Astrocyte of the cerebellum (primary cell): Measurements from ENCODE around the gene UBE2I.

Experiments used
- DNase-seq: peaks from one replicate; pipeline ENCODE4 v3.0.0-alpha.2; 2011; ENCODE audit warnings: low read depth
- H3K4me3 ChIP-seq: 2 replicates; pipeline ENCODE4 v1.5.1; 2011; ENCODE audit warnings: mild to moderate bottlenecking, low read depth, low read length, moderate library complexity
- in situ Hi-C: cut with HindIII; loops from 2 replicates; pipeline ENCODE4 v1.10.0; 2017; ENCODE audit warnings: low sequenced_read_pairs
- TF ChIP-seq, protein P1 (sequence below): IDR thresholded peaks from 2 replicates; pipeline ENCODE4 v1.5.1; 2012; ENCODE audit warnings: low read length, low read depth, moderate library complexity, mild to moderate bottlenecking; ENCODE audit errors: missing control alignments

The UBE2I gene

DNA sequence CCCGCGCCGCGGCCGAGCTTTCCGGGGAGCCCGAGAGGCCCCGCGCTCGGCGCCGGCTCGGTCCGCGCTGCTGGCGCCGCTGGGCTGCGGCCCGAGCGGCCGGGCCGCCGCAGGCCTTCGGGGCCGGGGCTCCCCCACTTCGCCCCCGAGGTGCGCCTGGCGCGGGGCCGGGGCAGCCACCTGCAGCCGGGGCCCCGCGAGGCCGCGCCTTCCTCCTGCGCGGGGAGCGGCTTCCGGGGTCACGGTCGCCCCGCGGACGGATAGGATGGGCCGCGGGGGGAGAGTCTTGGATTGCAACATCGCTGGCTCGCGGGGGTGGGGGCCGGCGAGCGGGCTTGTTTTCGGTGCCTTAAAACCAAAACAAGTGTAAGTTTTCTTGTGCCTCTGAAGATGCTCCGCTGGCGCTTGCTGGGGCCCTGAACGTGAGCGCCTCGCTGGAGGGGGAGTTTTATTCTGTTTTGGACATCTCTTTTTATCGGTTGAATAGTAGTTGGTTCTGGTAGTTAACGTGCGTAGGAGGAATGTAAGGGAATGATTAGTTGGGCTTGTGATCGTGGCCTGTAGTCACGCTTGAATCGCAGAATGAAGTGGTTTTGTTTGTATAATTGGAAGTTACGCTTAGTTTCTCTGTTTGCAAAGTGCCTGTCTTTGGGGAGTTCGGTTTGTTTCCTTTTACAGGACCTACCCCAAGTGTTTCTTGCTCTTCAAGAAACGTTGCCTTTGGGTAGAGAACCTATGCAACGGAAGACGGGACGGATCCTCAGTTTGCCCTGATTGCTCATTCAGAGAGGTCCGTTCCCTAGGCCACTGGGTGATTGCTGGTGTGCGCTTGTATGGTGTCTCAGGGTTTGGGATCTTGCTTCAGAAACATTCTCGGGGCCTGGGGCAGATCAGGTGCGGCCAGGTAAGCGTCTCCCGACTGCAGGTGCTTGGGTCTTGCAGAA lies 724 bp downstream of the UBE2I start:
- DNase-seq, result peak; percentile 13
- in situ Hi-C loops, result no loop called here
- peak overlapping the region; percentile 62 for H3K4me3 ChIP-seq

DNA sequence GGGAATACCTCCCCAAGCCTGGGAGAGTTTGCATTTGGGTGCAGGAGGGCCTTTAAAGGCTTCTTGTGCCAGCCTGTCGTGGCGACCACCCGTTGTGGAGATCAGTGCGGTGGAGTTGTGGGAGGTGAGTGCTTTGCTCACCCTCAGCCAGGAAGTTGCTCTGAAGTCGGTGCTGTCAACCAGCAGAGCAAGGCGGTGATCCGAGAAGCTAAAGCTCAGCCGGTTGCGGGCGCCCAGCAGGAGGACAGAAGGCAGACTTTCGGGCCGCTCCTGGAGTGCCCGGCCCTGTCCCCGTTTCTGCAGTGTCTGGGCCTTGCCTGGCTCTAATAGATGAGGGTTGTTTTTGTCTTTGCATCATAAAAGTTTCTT lies 1.4 kb downstream of the UBE2I start:
- H3K4me3 ChIP-seq, result peak overlapping the region; percentile 62
- in situ Hi-C loops, result no loop called here
- TF ChIP-seq, protein P1, sequence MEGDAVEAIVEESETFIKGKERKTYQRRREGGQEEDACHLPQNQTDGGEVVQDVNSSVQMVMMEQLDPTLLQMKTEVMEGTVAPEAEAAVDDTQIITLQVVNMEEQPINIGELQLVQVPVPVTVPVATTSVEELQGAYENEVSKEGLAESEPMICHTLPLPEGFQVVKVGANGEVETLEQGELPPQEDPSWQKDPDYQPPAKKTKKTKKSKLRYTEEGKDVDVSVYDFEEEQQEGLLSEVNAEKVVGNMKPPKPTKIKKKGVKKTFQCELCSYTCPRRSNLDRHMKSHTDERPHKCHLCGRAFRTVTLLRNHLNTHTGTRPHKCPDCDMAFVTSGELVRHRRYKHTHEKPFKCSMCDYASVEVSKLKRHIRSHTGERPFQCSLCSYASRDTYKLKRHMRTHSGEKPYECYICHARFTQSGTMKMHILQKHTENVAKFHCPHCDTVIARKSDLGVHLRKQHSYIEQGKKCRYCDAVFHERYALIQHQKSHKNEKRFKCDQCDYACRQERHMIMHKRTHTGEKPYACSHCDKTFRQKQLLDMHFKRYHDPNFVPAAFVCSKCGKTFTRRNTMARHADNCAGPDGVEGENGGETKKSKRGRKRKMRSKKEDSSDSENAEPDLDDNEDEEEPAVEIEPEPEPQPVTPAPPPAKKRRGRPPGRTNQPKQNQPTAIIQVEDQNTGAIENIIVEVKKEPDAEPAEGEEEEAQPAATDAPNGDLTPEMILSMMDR, result no peak
- no peak for DNase-seq

More for the DNA sequence above, 724 bp downstream of the UBE2I start:
- TF ChIP-seq, protein P1, result no peak

DNA sequence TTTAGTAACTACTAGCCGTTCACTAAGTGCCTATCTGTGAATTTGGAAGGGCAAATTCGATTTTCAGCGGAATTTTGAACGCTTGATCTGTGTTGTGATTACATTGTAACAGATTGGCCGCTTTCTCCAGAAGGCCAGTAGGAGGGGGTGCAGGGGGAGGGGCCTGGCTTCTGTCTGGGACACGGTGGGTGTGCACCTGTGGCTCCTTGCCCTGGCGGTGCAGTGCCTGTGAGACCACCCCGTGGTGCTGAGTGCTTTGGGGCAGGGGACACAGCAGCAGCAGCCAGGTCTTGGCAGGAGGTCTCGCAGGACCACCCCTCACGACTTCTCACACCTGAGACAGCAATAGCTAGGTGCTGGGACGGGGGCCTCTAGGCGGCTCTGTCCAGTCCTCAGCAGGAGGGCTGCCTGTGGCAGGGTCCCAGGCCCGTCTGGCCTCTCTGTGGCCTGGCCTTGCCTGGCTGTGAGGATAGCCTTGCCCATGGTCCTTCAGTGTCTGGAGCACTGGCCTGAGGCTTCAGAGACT lies 1.8 kb downstream of the UBE2I start:
- peak overlapping the region; percentile 62 for H3K4me3 ChIP-seq
- DNase-seq, result no peak
- in situ Hi-C loops, result no loop called here
- TF ChIP-seq, protein P1, result no peak

DNA sequence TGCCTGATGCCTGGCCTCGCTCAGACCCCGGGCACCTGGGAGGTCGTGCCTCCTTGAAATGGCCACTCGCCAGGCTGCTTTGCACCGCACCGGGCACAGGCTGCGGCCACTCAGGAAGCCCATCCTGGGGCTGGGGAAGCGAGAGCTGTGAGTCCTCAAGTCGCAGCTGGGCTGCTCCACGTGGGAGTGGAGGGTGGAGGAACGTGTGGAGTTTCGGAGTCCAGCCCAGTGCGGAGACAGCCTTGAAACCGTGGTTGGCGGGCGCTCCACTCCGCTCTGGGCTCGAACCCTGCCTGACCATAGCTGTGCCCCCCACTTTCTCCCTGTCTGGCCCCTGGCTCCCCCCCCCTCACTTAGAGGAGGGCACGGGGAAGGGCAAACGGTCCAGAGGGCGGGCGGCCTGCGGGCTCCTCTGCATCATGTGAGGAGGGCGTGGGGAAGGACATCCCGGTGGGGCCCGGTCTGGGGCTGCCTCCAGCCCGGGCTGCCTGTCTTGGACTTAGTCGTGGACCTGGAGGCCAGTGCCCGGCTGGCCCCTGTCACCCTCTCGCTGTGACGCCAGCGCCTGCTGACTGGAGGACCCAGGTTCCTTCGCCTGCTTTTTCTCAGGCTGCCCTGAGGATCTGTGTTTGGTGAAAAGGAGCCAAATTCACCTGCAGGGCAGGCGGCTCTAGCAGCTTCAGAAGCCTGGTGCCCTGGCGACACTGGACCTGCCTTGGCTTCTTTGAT lies 2.5 kb downstream of the UBE2I start:
- TF ChIP-seq, protein P1, result no peak
- no peak for DNase-seq
- in situ Hi-C loops, result no loop called here
- peak overlapping the region; percentile 62 for H3K4me3 ChIP-seq

DNA sequence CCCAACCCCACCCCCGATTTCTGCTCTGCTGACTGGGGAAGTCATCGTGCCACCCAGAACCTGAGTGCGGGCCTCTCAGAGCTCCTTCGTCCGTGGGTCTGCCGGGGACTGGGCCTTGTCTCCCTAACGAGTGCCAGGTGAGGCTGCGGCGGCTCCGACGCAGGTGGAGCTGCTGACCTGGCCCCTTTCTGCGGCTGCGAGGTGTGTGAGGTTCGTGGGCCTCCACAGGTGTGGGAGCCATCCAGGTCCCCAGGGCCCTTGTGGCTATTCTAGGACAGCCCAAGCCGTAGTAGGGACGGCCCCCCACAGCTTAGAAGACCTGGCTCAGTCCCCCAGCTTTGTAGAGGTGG lies 3.0 kb downstream of the UBE2I start:
- H3K4me3 ChIP-seq, result no peak overlapping the region
- in situ Hi-C loops, result no loop called here
- DNase-seq, result no peak
- TF ChIP-seq, protein P1, result no peak

DNA sequence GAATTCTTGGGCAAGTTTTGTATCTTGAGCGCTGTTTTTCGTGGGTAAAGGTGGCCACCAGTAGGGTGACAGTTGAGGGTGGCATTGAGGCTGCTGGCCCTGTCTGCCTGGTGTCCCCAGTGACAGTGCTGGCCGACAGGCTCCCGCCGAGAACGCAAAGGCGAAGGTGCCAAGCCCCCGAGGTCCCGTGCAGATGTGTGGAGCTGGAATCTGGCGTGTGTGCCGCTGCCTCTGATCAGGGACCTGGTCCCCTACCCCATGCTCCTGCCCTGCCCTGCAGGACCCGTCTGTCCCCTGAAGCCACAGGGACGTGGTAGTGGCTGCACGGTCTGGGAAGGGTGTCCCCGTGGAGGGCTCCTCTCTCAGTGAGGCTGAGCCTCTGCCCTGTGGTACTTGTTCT lies 3.5 kb downstream of the UBE2I start:
- DNase-seq, result no peak
- no peak overlapping the region for H3K4me3 ChIP-seq
- TF ChIP-seq, protein P1, result no peak
- in situ Hi-C loops, result no loop called here
